Muscle of arm (tissue), 12 donors: Measurements from ENCODE around the gene PYGB. TPM values are rescaled to one million over a fixed set of nuclear protein-coding genes. Genes with fewer than 3 reads are reported as not detected.

Experiments
- DNase-seq: peaks from one replicate; pipeline ENCODE4 v3.0.0-alpha.2; 2013
- polyA plus RNA-seq, 12 donors: library from polyadenylated mRNA; unstranded; fragments of 120-200 nt; gene quantifications; one replicate each; pipeline ENCODE4 v1.2.1, GENCODE V29; 2013; ENCODE audit not compliant: insufficient read length in 12 of 12

PYGB gene
- polyA plus RNA-seq, 12 donors = 18.2 to 31.2 (median 23.0) TPM; not detected in 1

- DNase-seq = no peak
Measured at GRCh38 chr20:25293910-25294458, 46.1 kb downstream of the PYGB start.

GRCh38 chr20:25294459-25295385 lies 46.8 kb downstream of the PYGB start:
- DNase-seq = peak; percentile 16

- no peak for DNase-seq
Measured at GRCh38 chr20:25295386-25296093, 47.7 kb downstream of the PYGB start.

GRCh38 chr20:25296094-25297093 lies 48.5 kb downstream of the PYGB start:
- no peak for DNase-seq

GRCh38 chr20:25297141-25297905 lies 49.4 kb downstream of the PYGB start:
- DNase-seq = no peak

GRCh38 chr20:25299806-25300205 lies 51.9 kb downstream of the PYGB start:
- DNase-seq = no peak

- DNase-seq = no peak
Measured at GRCh38 chr20:25300496-25301170, 52.7 kb downstream of the PYGB start.

GRCh38 chr20:25301357-25301920 lies 53.6 kb downstream of the PYGB start:
- DNase-seq = no peak

GRCh38 chr20:25302596-25302995 lies 54.7 kb downstream of the PYGB start:
- no peak for DNase-seq

- DNase-seq = no peak
Measured at GRCh38 chr20:25303292-25304024, 55.6 kb downstream of the PYGB start.

GRCh38 chr20:25304025-25304549 lies 56.2 kb downstream of the PYGB start:
- DNase-seq = no peak

- no peak for DNase-seq
Measured at GRCh38 chr20:25306991-25307903, 59.4 kb downstream of the PYGB start.

GRCh38 chr20:25308083-25308491 lies 60.2 kb downstream of the PYGB start:
- DNase-seq = no peak

GRCh38 chr20:25308671-25309394 lies 60.9 kb downstream of the PYGB start:
- no peak for DNase-seq

GRCh38 chr20:25309395-25310267 lies 61.7 kb downstream of the PYGB start:
- no peak for DNase-seq
